HG03108 (cell line): ENCODE results near the gene GRIA1.

Experiments
- ATAC-seq: cut with Tn5 transposase; IDR thresholded peaks from one replicate; pipeline ENCODE4 v1.9.1; 2021; ENCODE audit warnings: moderate library complexity; ENCODE audit not compliant: unreplicated experiment

GRIA1 gene

GRCh38 chr5:153770066-153770465 is 279.6 kb downstream of the GRIA1 start:
- no peak for ATAC-seq

GRCh38 chr5:153774686-153775085 is 284.2 kb downstream of the GRIA1 start:
- ATAC-seq, result no peak

GRCh38 chr5:153775923-153776322 is 285.5 kb downstream of the GRIA1 start:
- no peak for ATAC-seq

- ATAC-seq, result no peak
These were observed 287.5 kb downstream of the GRIA1 start for GRCh38 chr5:153777681-153778581.

GRCh38 chr5:153779836-153780235 is 289.4 kb downstream of the GRIA1 start:
- no peak for ATAC-seq

- ATAC-seq, result no peak
These were observed 290.6 kb downstream of the GRIA1 start for GRCh38 chr5:153780876-153781705.

- no peak for ATAC-seq
These were observed 292.3 kb downstream of the GRIA1 start for GRCh38 chr5:153782589-153783361.

- no peak for ATAC-seq
These were observed 292.8 kb downstream of the GRIA1 start for GRCh38 chr5:153783362-153783658.

- no peak for ATAC-seq
These were observed 293.8 kb downstream of the GRIA1 start for GRCh38 chr5:153784277-153784676.

- ATAC-seq, result no peak
These were observed 300.9 kb downstream of the GRIA1 start for GRCh38 chr5:153791339-153791738.

GRCh38 chr5:153792305-153792704 is 301.8 kb downstream of the GRIA1 start:
- no peak for ATAC-seq

GRCh38 chr5:153793699-153794098 is 303.2 kb downstream of the GRIA1 start:
- ATAC-seq, result no peak

GRCh38 chr5:153794327-153794726 is 303.9 kb downstream of the GRIA1 start:
- no peak for ATAC-seq

GRCh38 chr5:153796527-153796926 is 306.1 kb downstream of the GRIA1 start:
- ATAC-seq, result no peak

GRCh38 chr5:153797484-153797883 is 307.0 kb downstream of the GRIA1 start:
- no peak for ATAC-seq

GRCh38 chr5:153798830-153799229 is 308.4 kb downstream of the GRIA1 start:
- ATAC-seq, result no peak

- ATAC-seq, result no peak
These were observed 309.0 kb downstream of the GRIA1 start for GRCh38 chr5:153799466-153799865.

GRCh38 chr5:153802050-153802821 is 311.8 kb downstream of the GRIA1 start:
- ATAC-seq, result no peak

- ATAC-seq, result no peak
These were observed 317.3 kb downstream of the GRIA1 start for GRCh38 chr5:153807801-153808200.

- no peak for ATAC-seq
These were observed 318.7 kb downstream of the GRIA1 start for GRCh38 chr5:153809166-153809565.

- ATAC-seq, result no peak
These were observed 323.4 kb downstream of the GRIA1 start for GRCh38 chr5:153813901-153814300.
